GM06990 (cell line): Measurements from ENCODE around the gene RBMX.

Experiments used
- DNase-seq: peaks from one replicate; pipeline ENCODE4 v3.0.0-alpha.2; 2011; ENCODE audit not compliant: insufficient read length; ENCODE audit errors: extremely low read depth
- H3K27me3 ChIP-seq: replicated peaks from 2 replicates; pipeline ENCODE4 v1.6.0; 2011; ENCODE audit warnings: low read length; ENCODE audit not compliant: control insufficient read depth, insufficient read depth
- H3K36me3 ChIP-seq: 2 replicates; pipeline ENCODE4 v1.5.1; 2011; ENCODE audit warnings: low read length; ENCODE audit not compliant: control insufficient read depth, insufficient read depth
- H3K4me3 ChIP-seq: replicated peaks from 2 replicates; pipeline ENCODE4 v1.5.1; 2011; ENCODE audit warnings: low read depth, mild to moderate bottlenecking, control low read depth, low read length
- CTCF ChIP-seq: IDR thresholded peaks from 2 replicates; pipeline ENCODE4 v1.5.1; 2011; ENCODE audit warnings: low read length, control low read depth, mild to moderate bottlenecking, inconsistent platforms; ENCODE audit not compliant: insufficient read depth, poor library complexity, severe bottlenecking

The RBMX gene

GRCh38 chrX:136856551-136856950 lies 24.0 kb downstream of the RBMX start:
- H3K4me3 ChIP-seq = no peak overlapping the region
- TF ChIP-seq CTCF = no peak
- no peak for DNase-seq
- no peaks in the 10 kb centered on the region for H3K27me3 ChIP-seq
- no peaks in the 10 kb centered on the region; the same call in 1 of the 2 replicates for H3K36me3 ChIP-seq

GRCh38 chrX:136856050-136856449 lies 24.5 kb downstream of the RBMX start:
- DNase-seq = no peak
- Histone ChIP-seq H3K4me3 (no peak overlapping the region), H3K36me3 (no peaks in the 10 kb centered on the region), H3K27me3 (no peaks in the 10 kb centered on the region)
- TF ChIP-seq CTCF = no peak

GRCh38 chrX:136851526-136851925 lies 29.0 kb downstream of the RBMX start:
- no peaks in the 10 kb centered on the region for H3K27me3 ChIP-seq
- peaks cover 2% of the 10 kb centered on the region; the same call in 1 of the 2 replicates for H3K36me3 ChIP-seq
- TF ChIP-seq CTCF = no peak
- DNase-seq = no peak
- H3K4me3 ChIP-seq = no peak overlapping the region

GRCh38 chrX:136850441-136851175 lies 29.9 kb downstream of the RBMX start:
- no peak for TF ChIP-seq CTCF
- no peak for DNase-seq
- peaks cover 2% of the 10 kb centered on the region; the same call in 1 of the 2 replicates for H3K36me3 ChIP-seq
- H3K4me3 ChIP-seq = no peak overlapping the region
- no peaks in the 10 kb centered on the region for H3K27me3 ChIP-seq

GRCh38 chrX:136849395-136849794 lies 31.1 kb downstream of the RBMX start:
- no peak for DNase-seq
- no peak for TF ChIP-seq CTCF
- H3K27me3 ChIP-seq = no peaks in the 10 kb centered on the region
- peaks cover 2% of the 10 kb centered on the region; the same call in 1 of the 2 replicates for H3K36me3 ChIP-seq
- no peak overlapping the region for H3K4me3 ChIP-seq
